Neural cell (in vitro differentiated cells): ENCODE data around the gene HSD3B1. TPM values are rescaled to one million over a fixed set of nuclear protein-coding genes. Genes with fewer than 3 reads are reported as not detected.

Source experiments
- H2AFZ ChIP-seq: fragments of 200-600, 300-800 bp; sonication (generic), shearing (Covaris generic); 2 replicates; pipeline ENCODE4 v1.6.0; 2014; ENCODE audit warnings: low read depth, mild to moderate bottlenecking, antibody characterized with exemption, low read length, moderate library complexity
- H3F3A ChIP-seq: fragments of 200-600 bp; shearing (Covaris generic); 2 replicates; pipeline ENCODE4 v1.6.1; 2016; ENCODE audit warnings: mild to moderate bottlenecking, moderate library complexity, mixed read lengths, antibody characterized with exemption, low read length; ENCODE audit not compliant: insufficient read depth, poor library complexity, severe bottlenecking
- H3K27ac ChIP-seq: fragments of 200-600, 300-800 bp; sonication (generic), shearing (Covaris generic); 2 replicates; pipeline ENCODE4 v1.5.1; 2014; ENCODE audit warnings: mild to moderate bottlenecking, low read length, moderate library complexity
- H3K27me3 ChIP-seq: fragments of 300-800, 200-600 bp; sonication (generic), shearing (Covaris generic); 2 replicates; pipeline ENCODE4 v1.6.0; 2014; ENCODE audit warnings: mild to moderate bottlenecking, low read depth, low read length, moderate library complexity; ENCODE audit not compliant: insufficient read depth
- H3K36me3 ChIP-seq: fragments of 300-800, 200-600 bp; sonication (generic), shearing (Covaris generic); 2 replicates; pipeline ENCODE4 v1.5.1; 2014; ENCODE audit warnings: mild to moderate bottlenecking, antibody characterized with exemption, low read length, moderate library complexity; ENCODE audit not compliant: insufficient read depth
- H3K4me2 ChIP-seq: fragments of 300-800, 200-600 bp; sonication (generic), shearing (Covaris generic); 2 replicates; pipeline ENCODE4 v1.6.0; 2014; ENCODE audit warnings: mild to moderate bottlenecking, low read length
- H3K4me3 ChIP-seq: fragments of 300-800, 200-600 bp; sonication (generic), shearing (Covaris generic); 2 replicates; pipeline ENCODE4 v1.5.1; 2014; ENCODE audit warnings: mild to moderate bottlenecking, low read length, moderate library complexity
- H3K79me2 ChIP-seq: fragments of 200-600 bp; shearing (Covaris generic); replicated peaks from 2 replicates; pipeline ENCODE4 v1.6.0; 2014; ENCODE audit warnings: mild to moderate bottlenecking, low read length, moderate library complexity; ENCODE audit not compliant: insufficient read depth
- H3K9ac ChIP-seq: fragments of 300-800, 200-600 bp; sonication (generic), shearing (Covaris generic); 2 replicates; pipeline ENCODE4 v1.6.1; 2016; ENCODE audit warnings: mild to moderate bottlenecking, low read length, mixed read lengths
- H3K9me2 ChIP-seq: fragments of 200-600 bp; shearing (Covaris generic); 2 replicates; pipeline ENCODE4 v1.6.1; 2016; ENCODE audit warnings: mild to moderate bottlenecking, low read length, mixed read lengths; ENCODE audit not compliant: insufficient read depth
- H3K9me3 ChIP-seq: fragments of 200-600, 300-800 bp; sonication (generic), shearing (Covaris generic); 2 replicates; pipeline ENCODE4 v1.6.1; 2016; ENCODE audit warnings: mild to moderate bottlenecking, mixed run types, low read length, moderate library complexity, mixed read lengths
- H4K20me1 ChIP-seq: fragments of 200-600 bp; shearing (Covaris generic); 2 replicates; pipeline ENCODE4 v1.6.1; 2016; ENCODE audit warnings: mild to moderate bottlenecking, mixed run types; ENCODE audit not compliant: insufficient read depth
- EZH2 ChIP-seq: fragments of 200-600, 300-800 bp; shearing (Covaris generic), sonication (generic); IDR thresholded peaks from 2 replicates; pipeline ENCODE4 v1.6.1; 2014; ENCODE audit warnings: antibody characterized with exemption, low read length, borderline replicate concordance, mild to moderate bottlenecking; ENCODE audit not compliant: insufficient read depth, poor library complexity, severe bottlenecking
- POLR2AphosphoS5 ChIP-seq: IDR thresholded peaks from 2 replicates; pipeline ENCODE4 v1.6.1; 2012
- RAD21 ChIP-seq: fragments of 450-650 bp; conservative IDR thresholded peaks from 2 replicates; pipeline ENCODE4 v1.6.1; 2014; ENCODE audit warnings: antibody characterized with exemption, mild to moderate bottlenecking, moderate library complexity
- REST ChIP-seq: IDR thresholded peaks from 2 replicates; pipeline ENCODE4 v1.6.1; 2012; ENCODE audit warnings: borderline replicate concordance
- SMC3 ChIP-seq: fragments of 450-650 bp; conservative IDR thresholded peaks from 2 replicates; pipeline ENCODE4 v1.6.1; 2014; ENCODE audit warnings: antibody characterized with exemption, mild to moderate bottlenecking, moderate library complexity; ENCODE audit not compliant: poor library complexity
- polyA plus RNA-seq: library from polyadenylated mRNA; depleted of rRNA; stranded (reverse); fragments of >200 nt; gene quantifications from 2 replicates; pipeline ENCODE4 v1.2.3, GENCODE V29; 2014

The HSD3B1 gene
- polyA plus RNA-seq, 1 donor from 2014 or later: not detected

GRCh38 chr1:119564548-119564947 lies 57.5 kb downstream of the HSD3B1 start:
- Histone ChIP-seq H3F3A (no peaks in the 10 kb centered on the region), H3K27ac (no peak overlapping the region)

More at GRCh38 chr1:119564548-119564947, 57.5 kb downstream of the HSD3B1 start:
- no peak overlapping the region for H3K4me3 ChIP-seq
- H2AFZ ChIP-seq: no peak overlapping the region
- no peaks in the 10 kb centered on the region for H3K27me3 ChIP-seq
- H4K20me1 ChIP-seq: no peaks in the 10 kb centered on the region
- no peaks in the 10 kb centered on the region for H3K79me2 ChIP-seq
- no peaks in the 10 kb centered on the region for H3K9me3 ChIP-seq
- no peak overlapping the region for H3K9ac ChIP-seq
- H3K36me3 ChIP-seq: no peaks in the 10 kb centered on the region
- no peak overlapping the region for H3K4me2 ChIP-seq
- no peaks in the 10 kb centered on the region for H3K9me2 ChIP-seq
- TF ChIP-seq EZH2: no peak
- TF ChIP-seq REST: no peak
- no peak for TF ChIP-seq SMC3
- TF ChIP-seq RAD21: no peak
- TF ChIP-seq POLR2AphosphoS5: no peak

Other genes with a start within 250 kb of the HSD3B1 start
- not detected in 2 replicates for gene HAO2, start 138.4 kb upstream of the HSD3B1 start, polyA plus RNA-seq
- not detected in 2 replicates for gene HSD3B2, start 92.1 kb upstream of the HSD3B1 start, polyA plus RNA-seq
- gene ZNF697, start 141.1 kb downstream of the HSD3B1 start, polyA plus RNA-seq: 61.8 and 69.6 TPM in 2 replicates
- 11.8 and 27.1 TPM in 2 replicates for gene PHGDH, start 204.7 kb downstream of the HSD3B1 start, polyA plus RNA-seq